ENCODE data around the gene CISD3. TPM values are rescaled to one million over a fixed set of nuclear protein-coding genes. Genes with fewer than 3 reads are reported as not detected.

Gene CISD3
- total and polyA plus RNA-seq, 2 of the 8 experiments (the other 6 are each of a cell fraction or from before 2014, with no cell fraction given), result 9.4 to 11.1 TPM

GRCh38 chr17:38752308-38753070, 22.3 kb downstream of the CISD3 start, which contains the start of gene PSMB3 (continued):
- TF ChIP-seq RNF2 (IDR thresholded peaks at IDR 0.05; ENCODE audit: borderline replicate concordance, low read depth, low read length, missing control alignments, poor library complexity, severe bottlenecking), result no peak

Measured in H1 (cell line).